Trophoblast cell (in vitro differentiated cells and primary cell): ENCODE data around the gene HIVEP3.

Source experiments
- DNase-seq, 2 donors: peaks; one replicate each; pipeline ENCODE4 v3.0.0-alpha.2; 2016
- H2AFZ ChIP-seq: 2 replicates; pipeline ENCODE4 v1.6.1; 2013; ENCODE audit warnings: low read length, moderate library complexity, mild to moderate bottlenecking; ENCODE audit not compliant: insufficient read depth, poor library complexity
- H2AK5ac ChIP-seq: 2 replicates; pipeline ENCODE4 v1.6.1; 2013; ENCODE audit warnings: mild to moderate bottlenecking, low read length
- H2BK120ac ChIP-seq: 2 replicates; pipeline ENCODE4 v1.6.1; 2013; ENCODE audit warnings: low read length, mild to moderate bottlenecking, moderate library complexity; ENCODE audit not compliant: insufficient read depth, poor library complexity
- H2BK12ac ChIP-seq: 2 replicates; pipeline ENCODE4 v1.6.1; 2013; ENCODE audit warnings: mild to moderate bottlenecking, low read length, moderate library complexity
- H2BK5ac ChIP-seq: 2 replicates; pipeline ENCODE4 v1.6.1; 2013; ENCODE audit warnings: low read length, low read depth, moderate library complexity, mild to moderate bottlenecking; ENCODE audit not compliant: poor library complexity
- H3K14ac ChIP-seq: 2 replicates; pipeline ENCODE4 v1.6.1; 2013; ENCODE audit warnings: mild to moderate bottlenecking, low read length
- H3K18ac ChIP-seq: 2 replicates; pipeline ENCODE4 v1.6.1; 2013; ENCODE audit warnings: mild to moderate bottlenecking, low read length
- H3K23ac ChIP-seq: 2 replicates; pipeline ENCODE4 v1.6.1; 2013; ENCODE audit warnings: low read length
- H3K27ac ChIP-seq: 2 replicates; pipeline ENCODE4 v1.5.1; 2013; ENCODE audit warnings: low read depth, mild to moderate bottlenecking, inconsistent platforms, low read length, moderate library complexity
- H3K27me3 ChIP-seq: 2 replicates; pipeline ENCODE4 v1.6.1; 2013; ENCODE audit warnings: inconsistent platforms, mild to moderate bottlenecking, low read length, moderate library complexity; ENCODE audit not compliant: insufficient read depth
- H3K36me3 ChIP-seq, 2 experiments: 1 replicate in 1 of 2; 2 replicates in 1 of 2; pipeline ENCODE4 v1.6.1; 2013; ENCODE audit warnings: low read length in 2 of 2, mild to moderate bottlenecking in 2 of 2, moderate library complexity in 1 of 2; ENCODE audit not compliant: insufficient read depth in 2 of 2, control insufficient read depth in 1 of 2
- H3K4ac ChIP-seq: 2 replicates; pipeline ENCODE4 v1.6.1; 2013; ENCODE audit warnings: low read depth, mild to moderate bottlenecking, low read length, moderate library complexity
- H3K4me1 ChIP-seq, 2 experiments: 1 replicate in 1 of 2; 2 replicates in 1 of 2; pipeline ENCODE4 v1.6.1; 2013; ENCODE audit warnings: low read length in 2 of 2, mild to moderate bottlenecking in 2 of 2, moderate library complexity in 1 of 2; ENCODE audit not compliant: insufficient read depth in 2 of 2, control insufficient read depth in 1 of 2
- H3K4me2 ChIP-seq: 2 replicates; pipeline ENCODE4 v1.6.1; 2013; ENCODE audit warnings: inconsistent platforms, mild to moderate bottlenecking, low read length, moderate library complexity
- H3K4me3 ChIP-seq: 2 replicates; pipeline ENCODE4 v1.5.1; 2013; ENCODE audit warnings: mild to moderate bottlenecking, low read depth, low read length, inconsistent platforms
- H3K79me1 ChIP-seq: one replicate; pipeline ENCODE4 v1.6.1; 2013; ENCODE audit warnings: low read length
- H3K79me2 ChIP-seq: 2 replicates; pipeline ENCODE4 v1.6.1; 2013; ENCODE audit warnings: low read length, mild to moderate bottlenecking; ENCODE audit not compliant: control insufficient read depth, insufficient read depth, poor library complexity
- H3K9ac ChIP-seq: 2 replicates; pipeline ENCODE4 v1.6.1; 2013; ENCODE audit warnings: mild to moderate bottlenecking, low read length
- H3K9me3 ChIP-seq: 2 replicates; pipeline ENCODE4 v1.6.1; 2013; ENCODE audit warnings: low read depth, mild to moderate bottlenecking, control low read depth, inconsistent platforms, low read length; ENCODE audit not compliant: insufficient read depth
- H4K12ac ChIP-seq: 2 replicates; pipeline ENCODE4 v1.6.1; 2013; ENCODE audit warnings: low read depth, mild to moderate bottlenecking, low read length, moderate library complexity
- H4K8ac ChIP-seq: 2 replicates; pipeline ENCODE4 v1.6.1; 2013; ENCODE audit warnings: low read depth, mild to moderate bottlenecking, low read length, moderate library complexity
- H4K91ac ChIP-seq: one replicate; pipeline ENCODE4 v1.6.1; 2013; ENCODE audit warnings: low read depth, mild to moderate bottlenecking, low read length, moderate library complexity
- WGBS: extraction: QIAGEN DNeasy Blood & Tissue Kit; methylation state at CpG from one replicate; pipeline ENCODE4 v1.1.7; 2013; ENCODE audit warnings: missing lambda C conversion rate; ENCODE audit not compliant: insufficient read length, insufficient coverage; ENCODE audit errors: extremely low coverage; 5-methylcytosine and 5-hydroxymethylcytosine counted together

Gene HIVEP3

GRCh38 chr1:41730806-41731205 is 187.9 kb downstream of the HIVEP3 start:
- H3K18ac ChIP-seq, result no peak overlapping the region
- H3K9ac ChIP-seq, result no peak overlapping the region
- no peaks in the 10 kb centered on the region for H3K27me3 ChIP-seq
- H3K4me3 ChIP-seq, result no peak overlapping the region
- no peaks in the 10 kb centered on the region for H3K36me3 ChIP-seq
- H3K4me2 ChIP-seq, result no peak overlapping the region
- no peak overlapping the region for H2BK12ac ChIP-seq
- peaks cover 0 to 5% of the 10 kb centered on the region in 2 experiments for H3K4me1 ChIP-seq
- no peak overlapping the region for H4K8ac ChIP-seq
- no peaks in the 10 kb centered on the region for H3K79me2 ChIP-seq
- no peak overlapping the region for H3K14ac ChIP-seq
- DNase-seq, result no peak
- no peak overlapping the region for H2AK5ac ChIP-seq
- H4K12ac ChIP-seq, result no peak overlapping the region
- H2BK120ac ChIP-seq, result no peak overlapping the region
- H3K9me3 ChIP-seq, result peaks cover 8% of the 10 kb centered on the region
- no peak overlapping the region for H3K4ac ChIP-seq
- no peaks in the 10 kb centered on the region for H3K79me1 ChIP-seq
- no peak overlapping the region for H2BK5ac ChIP-seq
- H3K23ac ChIP-seq, result no peak overlapping the region
- no CpG with 5 or more reads among the region's 4 CpGs for WGBS
- H3K27ac ChIP-seq, result no peak overlapping the region
- H2AFZ ChIP-seq, result no peak overlapping the region
- no peak overlapping the region for H4K91ac ChIP-seq

DNA sequence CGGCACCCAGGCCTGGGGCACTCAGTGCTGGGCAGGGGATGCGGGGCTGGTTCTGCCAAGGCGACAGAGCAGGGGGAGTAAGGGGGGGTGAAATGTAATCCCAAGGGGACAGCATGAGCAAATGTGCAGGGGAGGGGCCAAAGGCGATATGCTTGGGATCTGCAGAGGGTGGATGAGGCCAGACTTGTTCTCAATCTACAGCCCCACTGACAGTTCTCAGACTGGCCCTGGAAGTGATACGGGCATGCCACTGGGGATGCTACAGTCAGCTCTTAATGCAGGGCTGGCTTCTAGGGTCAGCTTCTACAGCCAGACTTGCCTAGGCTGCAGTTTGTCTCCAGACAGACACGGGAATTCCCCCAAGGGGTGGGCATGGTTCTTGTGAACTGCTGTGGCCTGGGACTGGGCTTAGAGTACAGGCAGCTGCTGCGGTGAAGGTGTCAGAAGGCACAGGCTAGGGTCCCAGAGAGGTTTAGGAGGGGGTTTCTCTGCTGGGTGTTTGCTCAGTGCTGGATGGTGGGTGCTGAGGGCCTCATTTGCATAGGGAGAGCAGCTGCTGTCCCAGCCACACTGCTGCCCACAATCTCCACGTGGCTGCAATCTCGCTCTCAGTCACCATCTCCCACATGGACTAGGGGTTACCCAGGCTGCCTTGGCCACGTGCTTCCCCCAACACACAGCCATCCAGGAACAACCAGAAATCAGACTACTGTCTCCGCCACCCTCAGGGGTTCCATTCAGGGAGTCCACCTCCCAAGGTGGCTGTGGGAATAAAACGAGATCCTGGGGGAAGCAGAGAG is 190.1 kb downstream of the HIVEP3 start:
- Histone ChIP-seq H2BK5ac (no peak overlapping the region), H3K79me2 (no peaks in the 10 kb centered on the region), H3K4ac (no peak overlapping the region), H2BK120ac (no peak overlapping the region), H4K91ac (no peak overlapping the region), H3K27me3 (no peaks in the 10 kb centered on the region), H3K27ac (no peak overlapping the region), H3K4me2 (no peak overlapping the region), H2BK12ac (no peak overlapping the region), H3K18ac (no peak overlapping the region), H3K14ac (no peak overlapping the region), H3K9ac (no peak overlapping the region), H4K8ac (no peak overlapping the region), H3K79me1 (no peaks in the 10 kb centered on the region), H3K36me3 (no peaks in the 10 kb centered on the region), H3K23ac (no peak overlapping the region), H3K4me3 (no peak overlapping the region), H3K9me3 (peaks cover 3% of the 10 kb centered on the region), H3K4me1 (peaks cover 0 to 5% of the 10 kb centered on the region in 2 experiments), H4K12ac (no peak overlapping the region), H2AFZ (no peak overlapping the region), H2AK5ac (no peak overlapping the region)
- DNase-seq, result peak; percentile 19 to 27
- WGBS, result no CpG with 5 or more reads among the region's 12 CpGs

- no peaks in the 10 kb centered on the region for H3K79me1 ChIP-seq
- no peak overlapping the region for H4K12ac ChIP-seq
- no peak overlapping the region for H3K4me2 ChIP-seq
- DNase-seq, result no peak
- H2BK5ac ChIP-seq, result no peak overlapping the region
- no peaks in the 10 kb centered on the region for H3K36me3 ChIP-seq
- no peaks in the 10 kb centered on the region for H3K79me2 ChIP-seq
- H4K8ac ChIP-seq, result no peak overlapping the region
- H3K4me3 ChIP-seq, result no peak overlapping the region
- H3K27ac ChIP-seq, result no peak overlapping the region
- no peak overlapping the region for H3K9ac ChIP-seq
- no peak overlapping the region for H2AK5ac ChIP-seq
- H3K14ac ChIP-seq, result no peak overlapping the region
- H3K4me1 ChIP-seq, result peaks cover 0 to 5% of the 10 kb centered on the region in 2 experiments
- no peak overlapping the region for H3K4ac ChIP-seq
- H2BK120ac ChIP-seq, result no peak overlapping the region
- H3K23ac ChIP-seq, result no peak overlapping the region
- no peak overlapping the region for H2AFZ ChIP-seq
- H3K27me3 ChIP-seq, result no peaks in the 10 kb centered on the region
- no CpG with 5 or more reads among the region's 4 CpGs for WGBS
- H2BK12ac ChIP-seq, result no peak overlapping the region
- H3K9me3 ChIP-seq, result peaks cover 3% of the 10 kb centered on the region
- no peak overlapping the region for H4K91ac ChIP-seq
- no peak overlapping the region for H3K18ac ChIP-seq
These were observed 191.0 kb downstream of the HIVEP3 start for GRCh38 chr1:41727749-41728115.

DNA sequence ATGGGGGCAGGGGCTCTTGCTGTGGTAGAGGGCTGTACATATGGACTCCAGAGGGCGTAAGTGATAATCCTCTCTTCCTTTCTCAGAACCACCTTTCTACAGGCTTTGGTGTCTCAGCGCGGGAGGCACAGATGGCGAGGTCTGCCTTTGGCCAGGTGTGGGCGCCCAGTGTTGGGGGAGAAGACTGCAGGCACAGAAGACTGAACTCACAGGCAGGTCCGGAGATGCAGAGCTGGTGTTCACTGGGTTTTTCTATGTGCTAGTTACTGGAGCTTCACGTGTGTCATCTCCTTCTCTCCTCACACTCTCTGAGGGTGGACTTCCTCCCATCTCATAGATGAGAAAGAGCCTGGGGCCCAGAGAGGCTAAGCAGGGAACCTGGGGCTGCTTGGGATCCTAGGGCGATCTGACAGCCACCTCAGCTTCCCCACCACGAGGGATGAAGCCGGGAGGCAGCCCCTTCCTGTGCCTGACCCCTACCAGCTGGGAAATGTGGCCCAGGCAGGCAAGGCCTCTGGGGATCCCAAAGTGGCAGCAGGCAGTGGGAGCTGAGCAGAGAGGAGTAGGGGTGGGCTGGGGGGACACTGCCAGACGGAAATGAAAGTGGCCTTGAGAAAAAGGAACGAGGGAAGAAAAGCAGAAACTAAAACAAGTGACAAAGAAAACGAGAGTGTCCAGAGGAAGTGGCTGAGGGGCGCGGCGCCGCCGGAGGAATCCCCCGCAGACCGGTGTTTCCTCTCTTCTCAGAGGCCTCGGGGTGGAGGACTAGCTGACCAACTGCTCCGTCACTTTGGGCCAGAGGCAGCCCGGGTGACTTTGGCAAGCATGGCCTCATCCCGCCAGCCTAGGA is 191.6 kb downstream of the HIVEP3 start:
- H3K27ac ChIP-seq, result no peak overlapping the region
- H2AK5ac ChIP-seq, result no peak overlapping the region
- no peak overlapping the region for H3K4me3 ChIP-seq
- no peak overlapping the region for H3K14ac ChIP-seq
- DNase-seq, result peak; percentile 32 to 50
- H4K8ac ChIP-seq, result no peak overlapping the region
- no peaks in the 10 kb centered on the region for H3K79me2 ChIP-seq
- H3K4ac ChIP-seq, result no peak overlapping the region
- H3K79me1 ChIP-seq, result no peaks in the 10 kb centered on the region
- H4K12ac ChIP-seq, result no peak overlapping the region
- H3K4me1 ChIP-seq, result peaks cover 0 to 5% of the 10 kb centered on the region in 2 experiments
- H3K9ac ChIP-seq, result no peak overlapping the region
- H3K4me2 ChIP-seq, result no peak overlapping the region
- H3K23ac ChIP-seq, result no peak overlapping the region
- peaks cover 3% of the 10 kb centered on the region for H3K9me3 ChIP-seq
- H4K91ac ChIP-seq, result no peak overlapping the region
- H2BK120ac ChIP-seq, result no peak overlapping the region
- H2AFZ ChIP-seq, result no peak overlapping the region
- H2BK12ac ChIP-seq, result no peak overlapping the region
- H2BK5ac ChIP-seq, result no peak overlapping the region
- H3K36me3 ChIP-seq, result no peaks in the 10 kb centered on the region
- no CpG with 5 or more reads among the region's 24 CpGs for WGBS
- no peaks in the 10 kb centered on the region for H3K27me3 ChIP-seq
- H3K18ac ChIP-seq, result no peak overlapping the region
